Tracheal epithelial cell (primary cell): ENCODE measurements around the gene TAS2R38. TPM values are rescaled to one million over a fixed set of nuclear protein-coding genes. Genes with fewer than 3 reads are reported as not detected.

Experiments
- total RNA-seq: library from RNA; depleted of rRNA; stranded (reverse); fragments of >200 nt; gene quantifications from 2 replicates; pipeline ENCODE4 v1.2.1, GENCODE V29; 2014

TAS2R38 gene
- not detected in 2 replicates for total RNA-seq

GRCh38 chr7:141973673-141974072, at the start of gene TAS2R38:
TAS2R38 (minus strand) TSS chr7:141973773; CDS start chr7:141973689, 84 bp downstream.

DNA sequence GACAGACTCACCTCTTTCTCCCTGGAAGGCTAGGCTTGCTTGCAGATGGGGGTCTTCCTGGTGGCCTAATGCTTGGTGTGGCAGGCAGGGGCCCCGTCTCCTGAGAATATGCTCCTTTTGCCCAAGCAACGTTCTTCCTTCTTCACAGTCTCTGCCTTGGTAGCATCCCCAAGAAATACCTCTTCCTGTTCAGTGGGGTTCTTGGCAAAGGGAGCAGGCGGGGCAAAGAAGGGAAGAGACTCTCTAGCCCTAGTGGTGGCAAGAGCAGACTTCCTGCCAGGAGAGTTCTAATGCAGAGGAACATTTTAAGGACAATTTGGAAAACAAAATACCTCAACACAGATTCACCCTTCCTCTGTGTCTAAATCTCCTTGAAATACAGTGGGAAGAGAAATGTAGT, 26.8 kb downstream of the TAS2R38 start, which contains the start of gene CLEC5A:
Gene CLEC5A (minus strand): TSS at position 179 of the 400 bp plus-strand sequence. CDS start 682 bp downstream, outside the sequence.

Other genes with a start within 250 kb of the TAS2R38 start
- 124 and 143 TPM in 2 replicates for gene SSBP1, start 235.4 kb downstream of the TAS2R38 start, total RNA-seq
- gene TAS2R3, start 209.7 kb downstream of the TAS2R38 start, total RNA-seq: 1.4 and 1.5 TPM in 2 replicates
- 0.96 and 1.7 TPM in 2 replicates for gene TAS2R4, start 197.1 kb downstream of the TAS2R38 start, total RNA-seq
- gene TAS2R5, start 183.6 kb downstream of the TAS2R38 start, total RNA-seq: 2.2 and 2.8 TPM in 2 replicates
- gene PRSS37, start 132.3 kb downstream of the TAS2R38 start, total RNA-seq: not detected in 2 replicates
- gene OR9A4, start 57.4 kb downstream of the TAS2R38 start, total RNA-seq: 0.21 TPM in 1 of 2 replicates, not detected in the other
- not detected in 2 replicates for gene CLEC5A, start 26.8 kb downstream of the TAS2R38 start, total RNA-seq
- under 0.01 and 0.48 TPM in 2 replicates for gene MGAM, start 22.1 kb upstream of the TAS2R38 start, total RNA-seq
- not detected in 2 replicates for gene MGAM2, start 137.9 kb upstream of the TAS2R38 start, total RNA-seq